SK-N-MC (cell line): ENCODE measurements around the gene CIZ1.

Experiments used
- EZH2 ChIP-seq: fragments of 200-600 bp; sonication (generic); IDR thresholded peaks from one replicate; pipeline ENCODE4 v1.6.1; 2017; ENCODE audit warnings: antibody characterized with exemption
- FOXP2 ChIP-seq: optimal IDR thresholded peaks from 2 replicates; pipeline ENCODE3; 2011; ENCODE audit warnings: mild to moderate bottlenecking, moderate library complexity; ENCODE audit not compliant: insufficient read depth; ENCODE audit errors: extremely low read length, control extremely low read depth
- POLR2AphosphoS5 ChIP-seq: IDR thresholded peaks from 2 replicates; pipeline ENCODE4 v1.6.1; 2012; ENCODE audit warnings: mild to moderate bottlenecking, low read depth, low read length, borderline replicate concordance

GRCh38 chr9:128145536-128145935 is 45.8 kb downstream of the CIZ1 start:
- TF ChIP-seq EZH2 (no peak), POLR2AphosphoS5 (no peak), FOXP2 (no peak)
